Trophoblast cell (in vitro differentiated cells and primary cell): ENCODE results near the gene MRTFB.

Experiments used
- DNase-seq, 2 donors: peaks; one replicate each; pipeline ENCODE4 v3.0.0-alpha.2; 2016
- H2AFZ ChIP-seq: 2 replicates; pipeline ENCODE4 v1.6.1; 2013; ENCODE audit warnings: low read length, moderate library complexity, mild to moderate bottlenecking; ENCODE audit not compliant: insufficient read depth, poor library complexity
- H2AK5ac ChIP-seq: 2 replicates; pipeline ENCODE4 v1.6.1; 2013; ENCODE audit warnings: mild to moderate bottlenecking, low read length
- H2BK120ac ChIP-seq: 2 replicates; pipeline ENCODE4 v1.6.1; 2013; ENCODE audit warnings: low read length, mild to moderate bottlenecking, moderate library complexity; ENCODE audit not compliant: insufficient read depth, poor library complexity
- H2BK12ac ChIP-seq: 2 replicates; pipeline ENCODE4 v1.6.1; 2013; ENCODE audit warnings: mild to moderate bottlenecking, low read length, moderate library complexity
- H2BK5ac ChIP-seq: 2 replicates; pipeline ENCODE4 v1.6.1; 2013; ENCODE audit warnings: low read length, low read depth, moderate library complexity, mild to moderate bottlenecking; ENCODE audit not compliant: poor library complexity
- H3K14ac ChIP-seq: 2 replicates; pipeline ENCODE4 v1.6.1; 2013; ENCODE audit warnings: mild to moderate bottlenecking, low read length
- H3K18ac ChIP-seq: 2 replicates; pipeline ENCODE4 v1.6.1; 2013; ENCODE audit warnings: mild to moderate bottlenecking, low read length
- H3K23ac ChIP-seq: 2 replicates; pipeline ENCODE4 v1.6.1; 2013; ENCODE audit warnings: low read length
- H3K27ac ChIP-seq: 2 replicates; pipeline ENCODE4 v1.5.1; 2013; ENCODE audit warnings: low read depth, mild to moderate bottlenecking, inconsistent platforms, low read length, moderate library complexity
- H3K27me3 ChIP-seq: 2 replicates; pipeline ENCODE4 v1.6.1; 2013; ENCODE audit warnings: inconsistent platforms, mild to moderate bottlenecking, low read length, moderate library complexity; ENCODE audit not compliant: insufficient read depth
- H3K36me3 ChIP-seq, 2 experiments: 1 replicate in 1 of 2; 2 replicates in 1 of 2; pipeline ENCODE4 v1.6.1; 2013; ENCODE audit warnings: low read length in 2 of 2, mild to moderate bottlenecking in 2 of 2, moderate library complexity in 1 of 2; ENCODE audit not compliant: insufficient read depth in 2 of 2, control insufficient read depth in 1 of 2
- H3K4ac ChIP-seq: 2 replicates; pipeline ENCODE4 v1.6.1; 2013; ENCODE audit warnings: low read depth, mild to moderate bottlenecking, low read length, moderate library complexity
- H3K4me1 ChIP-seq, 2 experiments: 1 replicate in 1 of 2; 2 replicates in 1 of 2; pipeline ENCODE4 v1.6.1; 2013; ENCODE audit warnings: low read length in 2 of 2, mild to moderate bottlenecking in 2 of 2, moderate library complexity in 1 of 2; ENCODE audit not compliant: insufficient read depth in 2 of 2, control insufficient read depth in 1 of 2
- H3K4me2 ChIP-seq: 2 replicates; pipeline ENCODE4 v1.6.1; 2013; ENCODE audit warnings: inconsistent platforms, mild to moderate bottlenecking, low read length, moderate library complexity
- H3K4me3 ChIP-seq: 2 replicates; pipeline ENCODE4 v1.5.1; 2013; ENCODE audit warnings: mild to moderate bottlenecking, low read depth, low read length, inconsistent platforms
- H3K79me1 ChIP-seq: one replicate; pipeline ENCODE4 v1.6.1; 2013; ENCODE audit warnings: low read length
- H3K79me2 ChIP-seq: 2 replicates; pipeline ENCODE4 v1.6.1; 2013; ENCODE audit warnings: low read length, mild to moderate bottlenecking; ENCODE audit not compliant: control insufficient read depth, insufficient read depth, poor library complexity
- H3K9ac ChIP-seq: 2 replicates; pipeline ENCODE4 v1.6.1; 2013; ENCODE audit warnings: mild to moderate bottlenecking, low read length
- H3K9me3 ChIP-seq: 2 replicates; pipeline ENCODE4 v1.6.1; 2013; ENCODE audit warnings: low read depth, mild to moderate bottlenecking, control low read depth, inconsistent platforms, low read length; ENCODE audit not compliant: insufficient read depth
- H4K12ac ChIP-seq: 2 replicates; pipeline ENCODE4 v1.6.1; 2013; ENCODE audit warnings: low read depth, mild to moderate bottlenecking, low read length, moderate library complexity
- H4K8ac ChIP-seq: 2 replicates; pipeline ENCODE4 v1.6.1; 2013; ENCODE audit warnings: low read depth, mild to moderate bottlenecking, low read length, moderate library complexity
- H4K91ac ChIP-seq: one replicate; pipeline ENCODE4 v1.6.1; 2013; ENCODE audit warnings: low read depth, mild to moderate bottlenecking, low read length, moderate library complexity
- WGBS: extraction: QIAGEN DNeasy Blood & Tissue Kit; methylation state at CpG from one replicate; pipeline ENCODE4 v1.1.7; 2013; ENCODE audit warnings: missing lambda C conversion rate; ENCODE audit not compliant: insufficient read length, insufficient coverage; ENCODE audit errors: extremely low coverage; 5-methylcytosine and 5-hydroxymethylcytosine counted together

The MRTFB gene

DNA sequence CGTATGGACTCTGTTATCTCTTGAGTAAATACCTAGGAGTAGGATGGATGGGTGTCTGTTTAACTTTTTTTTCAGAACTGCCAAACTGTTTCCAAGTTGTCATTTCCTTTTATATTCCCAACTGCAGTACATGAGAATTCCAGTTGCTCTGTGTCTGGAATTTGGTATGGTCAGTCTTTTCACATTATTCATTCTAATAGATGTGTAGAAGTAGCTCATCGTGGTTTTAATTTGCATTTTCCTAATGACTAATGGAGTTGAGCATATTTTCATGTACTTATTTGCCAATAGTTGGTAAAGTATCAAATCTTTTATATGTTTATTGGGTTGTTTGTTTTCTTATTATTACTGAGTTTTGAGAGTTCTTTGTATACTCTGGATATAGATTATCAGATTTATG is 27.0 kb downstream of the MRTFB start:
- Histone ChIP-seq H3K36me3 (no peaks in the 10 kb centered on the region), H3K79me1 (peaks cover 4% of the 10 kb centered on the region), H4K8ac (no peak overlapping the region), H4K91ac (no peak overlapping the region), H2AFZ (no peak overlapping the region), H3K4ac (no peak overlapping the region), H3K9me3 (no peaks in the 10 kb centered on the region), H3K4me3 (no peak overlapping the region), H3K4me1 (peaks cover 4 to 11% of the 10 kb centered on the region in 2 experiments), H3K14ac (no peak overlapping the region), H2BK120ac (no peak overlapping the region), H3K9ac (no peak overlapping the region), H3K23ac (no peak overlapping the region), H2BK5ac (no peak overlapping the region), H3K18ac (no peak overlapping the region), H2BK12ac (no peak overlapping the region), H3K27me3 (no peaks in the 10 kb centered on the region), H3K4me2 (peak overlapping the region; percentile 81), H3K79me2 (no peaks in the 10 kb centered on the region), H2AK5ac (no peak overlapping the region), H3K27ac (peak overlapping the region; percentile 88), H4K12ac (no peak overlapping the region)
- peak in 1 of 2 donors; percentile 45 for DNase-seq
- no CpG with 5 or more reads among the region's 2 CpGs for WGBS

DNA sequence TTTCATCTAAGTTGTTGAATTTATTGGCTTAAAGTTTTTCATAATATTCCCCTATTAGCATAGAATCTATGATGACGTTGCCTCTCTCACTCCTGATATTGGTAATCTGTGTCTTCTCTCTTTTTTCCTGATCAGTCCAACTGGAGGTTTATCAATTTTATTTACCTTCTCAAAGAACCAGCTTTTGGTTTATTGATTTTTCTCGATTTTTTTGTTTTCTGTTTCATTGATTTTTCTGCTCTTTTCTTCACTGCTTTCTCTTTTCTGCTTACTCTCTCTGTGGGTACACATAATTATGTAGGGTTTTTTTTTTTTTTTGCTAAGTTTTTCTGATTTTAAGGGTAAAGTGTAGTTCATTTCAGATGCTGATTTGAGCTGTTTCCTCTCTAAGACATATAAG is 29.7 kb downstream of the MRTFB start:
- Histone ChIP-seq H3K4me2 (no peak overlapping the region), H3K4me3 (no peak overlapping the region), H3K9me3 (no peaks in the 10 kb centered on the region), H3K4me1 (peaks cover 1 to 8% of the 10 kb centered on the region in 2 experiments), H2BK5ac (no peak overlapping the region), H3K27me3 (no peaks in the 10 kb centered on the region), H3K4ac (no peak overlapping the region), H4K91ac (no peak overlapping the region), H3K36me3 (no peaks in the 10 kb centered on the region), H4K12ac (no peak overlapping the region), H3K18ac (no peak overlapping the region), H2AK5ac (no peak overlapping the region), H4K8ac (no peak overlapping the region), H3K23ac (no peak overlapping the region), H2AFZ (no peak overlapping the region), H2BK120ac (no peak overlapping the region), H3K27ac (no peak overlapping the region), H3K79me1 (peaks cover 4% of the 10 kb centered on the region), H3K9ac (no peak overlapping the region), H3K79me2 (no peaks in the 10 kb centered on the region), H2BK12ac (no peak overlapping the region), H3K14ac (no peak overlapping the region)
- no peak for DNase-seq
- no CpG with 5 or more reads among the region's 2 CpGs for WGBS

DNA sequence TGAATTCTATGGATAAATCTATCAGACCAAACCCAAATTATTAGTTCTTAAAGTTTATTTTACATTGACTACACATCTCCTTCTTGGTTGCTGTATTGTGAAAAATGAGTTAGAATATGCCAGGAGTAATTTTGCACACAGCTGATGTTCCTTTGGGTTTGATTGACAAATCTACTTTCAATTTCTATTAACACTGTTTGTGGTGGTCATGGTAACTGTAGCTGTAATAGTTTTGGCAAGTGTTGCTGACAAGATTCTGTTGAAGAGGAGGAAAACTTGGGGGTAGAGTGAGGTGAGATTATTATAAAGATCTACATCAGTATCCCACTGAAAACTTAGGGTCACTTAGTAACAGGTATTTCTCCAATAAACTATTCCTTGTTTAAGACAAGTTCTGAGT is 30.3 kb downstream of the MRTFB start:
- Histone ChIP-seq H4K8ac (no peak overlapping the region), H3K9me3 (no peaks in the 10 kb centered on the region)

DNA sequence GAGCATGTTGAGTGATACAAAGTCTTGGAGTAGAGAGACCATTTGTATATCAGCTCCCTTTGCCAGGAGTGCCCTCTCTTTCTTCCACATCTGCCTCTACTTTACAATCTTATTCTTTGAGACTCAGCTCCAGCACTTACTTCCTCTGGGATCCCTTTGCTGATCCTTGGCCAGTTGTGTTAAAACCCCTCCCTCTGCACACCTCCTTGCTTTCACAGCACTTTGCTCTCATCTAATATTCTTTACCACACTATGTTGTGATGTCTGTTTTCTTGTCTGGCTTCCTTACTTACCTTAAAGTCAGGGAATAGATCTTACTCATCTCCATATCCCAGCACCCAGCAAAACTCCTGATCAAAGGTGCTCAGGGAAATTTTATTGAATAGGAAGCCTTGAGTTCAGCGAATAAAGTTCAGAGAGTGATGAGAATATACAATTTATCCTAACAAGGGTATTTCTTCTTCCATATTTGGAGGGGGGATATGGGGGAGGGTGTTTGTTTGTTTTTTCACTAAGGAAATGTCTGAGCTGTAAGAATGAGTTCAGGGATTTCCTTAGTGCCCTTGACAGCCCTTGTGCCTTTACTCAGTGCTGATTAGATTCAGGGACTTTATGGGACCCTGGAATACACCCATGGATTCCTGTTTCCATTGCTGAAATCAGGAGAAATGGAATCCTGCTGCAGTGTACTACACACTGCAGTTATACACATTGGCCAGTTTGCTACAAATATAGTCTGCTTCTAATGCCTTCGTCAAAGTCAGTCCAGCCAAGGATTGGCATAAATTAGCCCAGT is 32.0 kb downstream of the MRTFB start:
- Histone ChIP-seq H3K27ac (no peak overlapping the region), H2AK5ac (no peak overlapping the region), H3K14ac (no peak overlapping the region), H3K4me2 (no peak overlapping the region), H3K36me3 (no peaks in the 10 kb centered on the region), H4K8ac (no peak overlapping the region), H3K23ac (no peak overlapping the region), H3K79me1 (no peaks in the 10 kb centered on the region), H3K9me3 (no peaks in the 10 kb centered on the region), H4K12ac (no peak overlapping the region), H3K27me3 (no peaks in the 10 kb centered on the region), H3K4me1 (peaks cover 1 to 5% of the 10 kb centered on the region in 2 experiments), H4K91ac (no peak overlapping the region), H2AFZ (no peak overlapping the region), H2BK5ac (no peak overlapping the region), H3K4me3 (no peak overlapping the region), H3K4ac (no peak overlapping the region), H3K79me2 (peaks cover 2% of the 10 kb centered on the region), H2BK12ac (no peak overlapping the region), H3K18ac (no peak overlapping the region), H3K9ac (no peak overlapping the region), H2BK120ac (no peak overlapping the region)
- no peak for DNase-seq
- no CpG with 5 or more reads among the region's 2 CpGs for WGBS

More for the DNA sequence above, 30.3 kb downstream of the MRTFB start:
- Histone ChIP-seq H2BK120ac (no peak overlapping the region), H3K79me2 (no peaks in the 10 kb centered on the region), H2AK5ac (no peak overlapping the region), H3K27me3 (no peaks in the 10 kb centered on the region), H3K4ac (peak overlapping the region; percentile 75), H3K36me3 (no peaks in the 10 kb centered on the region), H3K27ac (no peak overlapping the region), H3K4me2 (no peak overlapping the region), H3K14ac (no peak overlapping the region), H3K79me1 (peaks cover 2% of the 10 kb centered on the region), H4K12ac (no peak overlapping the region), H4K91ac (no peak overlapping the region), H2BK12ac (no peak overlapping the region), H3K9ac (no peak overlapping the region), H2BK5ac (no peak overlapping the region), H3K4me3 (no peak overlapping the region), H2AFZ (no peak overlapping the region), H3K4me1 (peaks cover 1 to 5% of the 10 kb centered on the region in 2 experiments), H3K18ac (no peak overlapping the region), H3K23ac (no peak overlapping the region)
- DNase-seq, result no peak
